Measurements from ENCODE around the gene MANSC1.

GRCh38 chr12:12290206-12290605, 59.8 kb downstream of the MANSC1 start:
- TF ChIP-seq RBBP5 (conservative IDR thresholded peaks at IDR 0.05): no peak
- no peak for TF ChIP-seq EZH2 (IDR thresholded peaks at IDR 0.05; ENCODE audit: borderline replicate concordance, control insufficient read depth, low read depth, low read length)
- TF ChIP-seq CTCF (IDR thresholded peaks at IDR 0.05 in 2 of 3, conservative IDR thresholded peaks at IDR 0.05 in 1 of 3; ENCODE audit: control insufficient read depth in 2 of 3, extremely low read depth in 1 of 3, insufficient read depth in 1 of 3, low read depth in 3 of 3, low read length in 3 of 3): no peak
- no peak for TF ChIP-seq CHD4 (IDR thresholded peaks at IDR 0.05)
- TF ChIP-seq TAF1 (IDR thresholded peaks at IDR 0.05; ENCODE audit: borderline replicate concordance, low read depth, low read length): no peak
- no peak for TF ChIP-seq HDAC6 (IDR thresholded peaks at IDR 0.05; ENCODE audit: unreplicated experiment)
- no peak for TF ChIP-seq POLR2A (IDR thresholded peaks at IDR 0.05; ENCODE audit: low read depth, low read length)
- TF ChIP-seq RFX5 (IDR thresholded peaks at IDR 0.05; ENCODE audit: low read depth, low read length): no peak
- TF ChIP-seq CREB1 (IDR thresholded peaks at IDR 0.05; ENCODE audit: low read depth): no peak
- no peak for TF ChIP-seq MLLT1 (IDR thresholded peaks at IDR 0.05)
- TF ChIP-seq FOXK2 (IDR thresholded peaks at IDR 0.05): no peak
- TF ChIP-seq MYB (IDR thresholded peaks at IDR 0.05; ENCODE audit: borderline replicate concordance, low read depth, low read length): no peak
- TF ChIP-seq HDGF (IDR thresholded peaks at IDR 0.05): no peak
- no peak for TF ChIP-seq PBX3 (IDR thresholded peaks at IDR 0.05; ENCODE audit: insufficient replicate concordance, low read depth, low read length)

All from GM12878 (cell line).